GM23248 (cell line): ENCODE data around the gene ZNF76.

Source experiments
- EZH2 ChIP-seq: fragments of 200-600 bp; sonication (generic); IDR thresholded peaks from 2 replicates; pipeline ENCODE4 v1.6.1; 2018; ENCODE audit warnings: antibody characterized with exemption, mild to moderate bottlenecking; ENCODE audit not compliant: insufficient read depth, poor library complexity, severe bottlenecking
- EZH2phosphoT487 ChIP-seq: fragments of 200-600 bp; sonication (generic); IDR thresholded peaks from 2 replicates; pipeline ENCODE4 v1.6.1; 2018; ENCODE audit warnings: antibody characterized with exemption, moderate library complexity, mild to moderate bottlenecking, low read depth; ENCODE audit not compliant: insufficient read depth

- TF ChIP-seq EZH2 (no peak), EZH2phosphoT487 (no peak)
These were observed 32.0 kb downstream of the ZNF76 start for GRCh38 chr6:35291491-35291890.
